K562 (cell line): ENCODE measurements around the gene PPA2. TPM values are rescaled to one million over a fixed set of nuclear protein-coding genes. Genes with fewer than 3 reads are reported as not detected.

ENCODE experiments used
- ATF2 ChIP-seq: sonication (generic); formaldehyde crosslinking; IDR thresholded peaks from 2 replicates; pipeline ENCODE4 v1.8.1; 2022; ENCODE audit warnings: missing genetic modification reagents
- REST ChIP-seq, 2 experiments: fragments of 450-650 bp; formaldehyde crosslinking in 1 of 2; IDR thresholded peaks; 2 replicates each; pipeline versions ENCODE4 v1.4.0 to v1.6.1; 2014 to 2020; ENCODE audit warnings: mild to moderate bottlenecking in 2 of 2, borderline replicate concordance in 1 of 2, low read depth in 1 of 2
- polyA plus RNA-seq, 8 experiments: library from polyadenylated mRNA; depleted of rRNA in 4 of 8; stranded (reverse) in 5 of 8; unstranded in 3 of 8; fragments of >200 nt; fragmentation: Nextera tagmentation in 2 of 8; fragmentation: Illumina TruSeq in 1 of 8; extraction: Ambion mirVana in 2 of 8; extraction: Trizol in 1 of 8; gene quantifications; 2 replicates each; pipeline versions ENCODE4 v1.2.1 to v1.2.3, GENCODE V29; 2011 to 2014; ENCODE audit warnings: inconsistent platforms in 1 of 8, missing spikeins in 1 of 8
- total RNA-seq, 7 experiments: library from RNA; depleted of rRNA in 6 of 7; stranded (reverse); fragments of >200 nt in 6 of 7; fragmentation: Illumina TruSeq in 2 of 7; extraction: Trizol in 2 of 7; gene quantifications; 2 replicates each; pipeline versions ENCODE4 v1.2.1 to v1.2.3, GENCODE V29; 2011 to 2021; ENCODE audit warnings: low replicate concordance in 1 of 7

PPA2 gene
- total and polyA plus RNA-seq, 9 of the 15 experiments (the other 6 are each of a cell fraction or from before 2014, with no cell fraction given) = 48.3 to 190 (median 109) TPM

- TF ChIP-seq REST (IDR thresholded peaks at IDR 0.05; ENCODE audit: borderline replicate concordance) = peak; percentile 31; the same call in 1 of the 2 replicates
- TF ChIP-seq REST (CRISPR knock-in tag; IDR thresholded peaks at IDR 0.05; ENCODE audit: low read depth) = no peak
- no peak for TF ChIP-seq ATF2
These were observed 47.2 kb upstream of the PPA2 start (continued) for GRCh38 chr4:105520819-105521790.
